Rectal smooth muscle tissue (tissue), 1 donor: ENCODE results near the gene HOXA13.

Experiments used
- H3K27ac ChIP-seq: one replicate; pipeline ENCODE4 v1.7.0; 2013; ENCODE audit warnings: low read depth, low read length, inconsistent platforms
- H3K27me3 ChIP-seq: one replicate; pipeline ENCODE4 v1.7.0; 2013; ENCODE audit warnings: low read length; ENCODE audit not compliant: control insufficient read depth, insufficient read depth
- H3K36me3 ChIP-seq: one replicate; pipeline ENCODE4 v1.7.0; 2013; ENCODE audit warnings: low read length; ENCODE audit not compliant: control insufficient read depth, insufficient read depth
- H3K4me1 ChIP-seq: one replicate; pipeline ENCODE4 v1.7.0; 2013; ENCODE audit warnings: low read length; ENCODE audit not compliant: control insufficient read depth, insufficient read depth
- H3K4me3 ChIP-seq: one replicate; pipeline ENCODE4 v1.7.0; 2013; ENCODE audit warnings: low read length
- H3K9ac ChIP-seq: one replicate; pipeline ENCODE4 v1.7.0; 2013; ENCODE audit warnings: low read length

HOXA13 gene

GRCh38 chr7:27223941-27224575 lies 24.2 kb upstream of the HOXA13 start:
- Histone ChIP-seq H3K4me1 (no peaks in the 10 kb centered on the region), H3K27me3 (peaks cover 19% of the 10 kb centered on the region), H3K9ac (no peak overlapping the region), H3K27ac (no peak overlapping the region), H3K4me3 (no peak overlapping the region), H3K36me3 (no peaks in the 10 kb centered on the region)

DNA sequence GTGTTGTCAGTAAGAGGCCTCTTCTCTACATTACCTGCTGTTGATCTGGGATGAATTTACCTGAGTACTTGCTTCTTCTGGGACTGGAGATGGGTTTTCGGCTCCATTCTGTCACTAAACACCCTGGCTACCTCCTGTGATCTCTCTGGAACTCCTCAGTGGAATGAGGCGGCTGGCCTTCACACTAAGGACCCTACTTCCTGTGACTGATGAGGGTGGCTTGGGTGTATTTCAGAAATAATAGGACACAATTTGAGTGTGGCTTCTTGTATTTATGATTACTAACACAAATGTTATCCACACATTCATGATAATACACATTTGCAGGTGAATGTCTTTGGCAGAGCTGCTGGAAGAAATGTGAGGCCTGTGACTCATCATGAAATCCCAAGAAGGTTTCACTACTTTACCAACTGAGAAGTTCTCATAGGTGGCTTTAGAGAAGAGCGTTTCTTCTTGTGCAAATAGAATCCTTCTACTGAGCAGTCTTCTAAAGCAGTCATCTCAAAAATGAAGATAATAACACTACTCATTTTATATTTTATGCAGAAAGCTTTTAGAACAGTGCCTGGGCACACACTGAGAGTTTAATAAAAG lies 21.4 kb upstream of the HOXA13 start:
- Histone ChIP-seq H3K4me1 (no peaks in the 10 kb centered on the region), H3K27ac (no peak overlapping the region), H3K9ac (no peak overlapping the region), H3K27me3 (peaks cover 16% of the 10 kb centered on the region), H3K36me3 (no peaks in the 10 kb centered on the region), H3K4me3 (no peak overlapping the region)

GRCh38 chr7:27220440-27220955 lies 20.6 kb upstream of the HOXA13 start:
- peaks cover 11% of the 10 kb centered on the region for H3K27me3 ChIP-seq
- no peak overlapping the region for H3K4me3 ChIP-seq
- H3K4me1 ChIP-seq, result no peaks in the 10 kb centered on the region
- H3K9ac ChIP-seq, result no peak overlapping the region
- no peak overlapping the region for H3K27ac ChIP-seq
- no peaks in the 10 kb centered on the region for H3K36me3 ChIP-seq

DNA sequence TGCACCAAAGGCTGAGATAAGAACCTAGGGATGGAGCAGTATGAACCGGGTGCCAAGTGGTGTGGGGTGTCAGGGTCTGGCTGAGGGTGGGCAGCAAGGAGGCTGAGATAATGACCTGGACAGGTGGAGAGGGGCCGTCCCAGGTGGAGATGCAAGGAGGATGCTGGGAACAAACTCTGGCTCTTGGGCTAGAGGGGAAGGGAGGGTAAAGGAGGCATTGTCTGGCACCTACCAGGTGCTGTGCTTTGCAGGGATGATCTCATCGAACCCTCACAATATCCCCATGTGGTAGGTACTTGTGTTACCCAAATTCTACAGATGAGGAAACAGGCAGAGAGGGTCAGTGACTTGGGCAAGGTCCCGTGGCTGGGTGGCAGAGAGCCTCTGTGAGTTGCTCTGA lies 19.9 kb upstream of the HOXA13 start:
- no peak overlapping the region for H3K27ac ChIP-seq
- H3K36me3 ChIP-seq, result no peaks in the 10 kb centered on the region
- H3K9ac ChIP-seq, result no peak overlapping the region
- H3K27me3 ChIP-seq, result peaks cover 5% of the 10 kb centered on the region
- no peak overlapping the region for H3K4me3 ChIP-seq
- no peaks in the 10 kb centered on the region for H3K4me1 ChIP-seq

DNA sequence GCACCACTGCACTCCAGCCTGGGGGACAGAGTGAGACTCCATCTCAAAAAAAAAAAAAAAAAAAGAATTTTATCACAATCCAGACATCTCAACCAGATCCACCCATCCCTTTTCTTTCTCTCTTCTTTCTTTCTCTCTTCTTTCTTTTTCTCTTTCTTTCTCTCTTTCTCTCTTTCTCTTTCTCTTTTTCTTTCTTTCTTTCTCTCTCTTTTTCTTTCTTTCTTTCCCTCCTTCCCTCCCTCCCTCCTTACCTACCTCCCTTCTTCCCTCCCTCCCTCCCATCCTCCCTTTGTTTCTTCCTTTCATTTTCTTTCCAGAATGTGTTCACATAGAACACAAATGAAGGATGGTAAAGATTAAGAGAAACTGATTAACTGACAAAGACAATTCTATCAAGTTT lies 18.1 kb upstream of the HOXA13 start:
- H3K36me3 ChIP-seq, result no peaks in the 10 kb centered on the region
- H3K4me1 ChIP-seq, result no peaks in the 10 kb centered on the region
- peaks cover 16% of the 10 kb centered on the region for H3K27me3 ChIP-seq

DNA sequence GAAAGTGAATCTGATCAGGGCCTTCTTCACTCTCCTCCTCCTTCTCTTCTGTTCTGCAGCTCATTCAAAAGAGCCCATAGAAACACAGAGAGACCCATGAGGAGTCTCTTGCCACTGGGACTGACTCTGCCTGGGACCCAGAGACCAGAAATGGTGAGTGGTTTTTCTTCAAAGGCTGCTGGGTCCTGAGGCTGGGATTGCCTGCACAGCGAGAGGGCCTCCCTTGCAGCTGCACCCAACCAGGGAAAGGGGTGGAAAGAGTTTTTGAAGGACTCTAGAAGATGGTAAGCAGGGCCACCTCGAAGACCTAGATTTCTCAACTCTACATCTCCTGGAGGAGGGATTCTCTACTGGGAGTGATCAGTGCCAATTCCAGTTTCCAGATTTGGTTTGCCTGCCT lies 15.5 kb upstream of the HOXA13 start:
- no peaks in the 10 kb centered on the region for H3K4me1 ChIP-seq
- H3K4me3 ChIP-seq, result no peak overlapping the region
- no peak overlapping the region for H3K9ac ChIP-seq
- H3K27me3 ChIP-seq, result peaks cover 19% of the 10 kb centered on the region
- H3K27ac ChIP-seq, result no peak overlapping the region
- no peaks in the 10 kb centered on the region for H3K36me3 ChIP-seq

More for the DNA sequence above, 18.1 kb upstream of the HOXA13 start:
- Histone ChIP-seq H3K9ac (no peak overlapping the region), H3K27ac (no peak overlapping the region), H3K4me3 (no peak overlapping the region)

- H3K4me1 ChIP-seq, result no peaks in the 10 kb centered on the region
- peaks cover 14% of the 10 kb centered on the region for H3K27me3 ChIP-seq
- no peaks in the 10 kb centered on the region for H3K36me3 ChIP-seq
- no peak overlapping the region for H3K4me3 ChIP-seq
- H3K27ac ChIP-seq, result no peak overlapping the region
- H3K9ac ChIP-seq, result no peak overlapping the region
These were observed 14.5 kb upstream of the HOXA13 start for GRCh38 chr7:27214239-27214950.

DNA sequence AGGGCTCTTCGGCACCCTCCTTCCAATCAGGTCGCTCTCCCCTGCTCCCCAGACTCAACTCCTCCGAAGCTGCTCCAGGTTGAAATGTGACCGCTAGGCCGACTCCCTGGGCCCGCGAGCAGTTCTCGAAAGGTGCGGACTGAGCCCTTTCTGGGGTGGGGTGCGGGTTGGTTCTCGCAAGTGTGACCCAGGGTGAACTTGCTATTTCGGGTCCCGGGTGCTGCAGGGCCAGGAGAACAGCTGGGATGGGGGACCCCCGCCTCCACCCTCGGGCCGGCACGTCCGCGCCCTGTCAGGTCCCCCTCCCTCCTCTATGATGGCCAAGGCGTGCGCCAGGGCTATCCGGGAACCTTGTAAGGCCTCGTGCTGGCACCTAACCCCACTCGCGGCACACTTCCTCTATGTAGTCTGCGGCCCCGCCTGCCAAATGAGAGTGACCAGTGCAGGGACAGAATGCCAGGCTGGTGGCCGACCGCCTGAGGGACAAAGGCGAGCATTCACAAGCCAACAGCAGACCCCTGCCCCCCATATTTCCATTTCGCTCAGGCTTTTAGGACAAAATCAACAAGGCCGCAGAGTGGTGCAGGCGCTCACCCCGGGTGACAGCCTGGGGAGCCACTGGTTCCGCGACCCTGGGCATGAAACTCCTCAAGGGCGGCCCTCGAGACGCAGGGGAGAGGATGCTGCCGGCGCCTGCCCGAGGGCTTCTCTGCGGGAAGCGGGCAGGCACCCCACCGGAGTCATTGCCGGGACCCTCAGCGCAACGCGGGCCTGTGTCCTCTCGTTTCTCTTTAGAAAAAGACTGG lies 13.7 kb upstream of the HOXA13 start:
- Histone ChIP-seq H3K4me1 (no peaks in the 10 kb centered on the region), H3K4me3 (no peak overlapping the region), H3K27me3 (peaks cover 14% of the 10 kb centered on the region), H3K36me3 (no peaks in the 10 kb centered on the region), H3K27ac (no peak overlapping the region), H3K9ac (no peak overlapping the region)

GRCh38 chr7:27212497-27213432 lies 12.9 kb upstream of the HOXA13 start:
- Histone ChIP-seq H3K9ac (no peak overlapping the region), H3K27me3 (peaks cover 14% of the 10 kb centered on the region), H3K27ac (no peak overlapping the region), H3K36me3 (no peaks in the 10 kb centered on the region), H3K4me3 (no peak overlapping the region), H3K4me1 (no peaks in the 10 kb centered on the region)

DNA sequence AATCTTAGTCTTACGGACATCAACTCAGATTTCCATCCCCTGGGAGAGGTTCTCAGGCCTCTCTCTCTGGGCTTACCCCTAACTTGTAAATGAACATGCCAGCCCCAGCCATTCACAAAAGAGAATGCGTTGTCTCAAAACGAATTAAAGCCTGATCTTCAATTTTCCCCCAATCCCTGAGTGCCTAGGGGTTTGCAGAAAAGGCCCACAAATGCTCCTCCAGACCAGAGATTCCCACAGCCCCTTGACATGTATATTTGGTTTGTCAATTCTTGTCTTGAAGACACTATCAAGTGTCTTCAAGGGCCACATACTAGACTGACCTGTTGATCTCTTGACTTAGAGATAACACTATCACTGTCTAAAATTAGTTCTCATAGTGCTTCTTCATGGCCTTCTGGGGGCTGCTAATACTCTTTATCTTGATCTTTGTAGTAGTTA lies 11.9 kb upstream of the HOXA13 start:
- no peak overlapping the region for H3K9ac ChIP-seq
- H3K36me3 ChIP-seq, result no peaks in the 10 kb centered on the region
- no peak overlapping the region for H3K27ac ChIP-seq
- peaks cover 19% of the 10 kb centered on the region for H3K27me3 ChIP-seq
- no peaks in the 10 kb centered on the region for H3K4me1 ChIP-seq
- H3K4me3 ChIP-seq, result no peak overlapping the region

- no peak overlapping the region for H3K9ac ChIP-seq
- peaks cover 19% of the 10 kb centered on the region for H3K27me3 ChIP-seq
These were observed 11.2 kb upstream of the HOXA13 start for GRCh38 chr7:27211084-27211446.

More at GRCh38 chr7:27211084-27211446, 11.2 kb upstream of the HOXA13 start:
- Histone ChIP-seq H3K4me1 (no peaks in the 10 kb centered on the region), H3K27ac (no peak overlapping the region), H3K4me3 (no peak overlapping the region), H3K36me3 (no peaks in the 10 kb centered on the region)
